ENCODE data around the gene MAP3K2. TPM values are rescaled to one million over a fixed set of nuclear protein-coding genes. Genes with fewer than 3 reads are reported as not detected.

The MAP3K2 gene
- total and polyA plus RNA-seq, 10 of the 15 experiments (the other 5 are each of a cell fraction or from before 2014, with no cell fraction given), result 2.7 to 39.6 (median 16.1) TPM

- no peak for ATAC-seq
- SMC1A ChIA-PET (ENCODE audit: uncharacterized antibody, unreplicated experiment), result interaction anchor here (1.2 kb wide), 1 partner anchor 106 kb away, joined by 4 read pairs; no protein-coding TSS in a partner anchor
- POLR2A ChIA-PET, result no interaction called here
- H3K36me3 ChIP-seq (ENCODE audit: control insufficient read depth in 2 of 2, insufficient read depth in 2 of 2, low read length in 1 of 2), result no peaks in the 10 kb centered on the region
- H3K79me2 ChIP-seq (ENCODE audit: control insufficient read depth, insufficient read depth, low read length), result no peaks in the 10 kb centered on the region
- no peak overlapping the region for H3K27ac ChIP-seq (ENCODE audit: control insufficient read depth, insufficient read depth)
- in situ Hi-C loops (cut with MboI) (no loop called here), intact Hi-C loops (cut with micrococcal nuclease; ENCODE audit: unreplicated experiment) (no loop called here)
- peaks cover 19% of the 10 kb centered on the region for H3K4me1 ChIP-seq (ENCODE audit: control insufficient read depth, insufficient read depth, low read length)
- no TSS peak for BruUV-seq (replicated peaks)
- no peaks in the 10 kb centered on the region for H3K27me3 ChIP-seq (replicated peaks in 1 of 2; ENCODE audit: control insufficient read depth in 2 of 2, insufficient read depth in 2 of 2, low read length in 1 of 2)
- 99% methylated on average over 9 of the region's 9 CpGs for WGBS (ENCODE audit: insufficient coverage, insufficient replicate concordance, low lambda C conversion rate, missing lambda C conversion rate)
- CTCF ChIA-PET, result interaction anchor here (0.8 kb wide), 1 partner anchor 72 kb away, joined by 4 read pairs; no protein-coding TSS in a partner anchor
- TF ChIP-seq RUNX3 (IDR thresholded peaks at IDR 0.05; ENCODE audit: low read length), result no peak
- TF ChIP-seq NR2F1 (conservative IDR thresholded peaks at IDR 0.05), result no peak
- TF ChIP-seq EGR1 (IDR thresholded peaks at IDR 0.05; ENCODE audit: borderline replicate concordance in 1 of 2, low read depth in 2 of 2, low read length in 2 of 2), result no peak
- no peak for TF ChIP-seq NKRF (conservative IDR thresholded peaks at IDR 0.05)
- H3K9me3 ChIP-seq (replicated peaks; ENCODE audit: control insufficient read depth, insufficient read depth, low read length), result no peaks in the 10 kb centered on the region
- no peaks in the 10 kb centered on the region for H4K20me1 ChIP-seq (ENCODE audit: control insufficient read depth, insufficient read depth)
- no peak for FAIRE-seq
- H3K9ac ChIP-seq (ENCODE audit: control insufficient read depth, insufficient read depth, low read length), result no peak overlapping the region
- no peak overlapping the region for H3K4me2 ChIP-seq (ENCODE audit: control insufficient read depth, insufficient read depth)
- no peak overlapping the region for H3K4me3 ChIP-seq
- RAD21 ChIA-PET (ENCODE audit: unreplicated experiment), result no interaction called here
- H2AFZ ChIP-seq (ENCODE audit: control insufficient read depth, low read depth, low read length), result no peak overlapping the region
- DNase-seq (ENCODE audit: low read depth, low spot score), result no peak
These were observed 19.3 kb upstream of the MAP3K2 start for GRCh38 chr2:127407091-127407490.

GRCh38 chr2:127406454-127406853 lies 18.7 kb upstream of the MAP3K2 start:
- Histone ChIP-seq H3K36me3 (ENCODE audit: control insufficient read depth in 2 of 2, insufficient read depth in 2 of 2, low read length in 1 of 2) (no peaks in the 10 kb centered on the region), H3K4me2 (ENCODE audit: control insufficient read depth, insufficient read depth) (no peak overlapping the region), H3K79me2 (ENCODE audit: control insufficient read depth, insufficient read depth, low read length) (no peaks in the 10 kb centered on the region), H2AFZ (ENCODE audit: control insufficient read depth, low read depth, low read length) (no peak overlapping the region), H3K27ac (ENCODE audit: control insufficient read depth, insufficient read depth) (no peak overlapping the region), H3K27me3 (replicated peaks in 1 of 2; ENCODE audit: control insufficient read depth in 2 of 2, insufficient read depth in 2 of 2, low read length in 1 of 2) (no peaks in the 10 kb centered on the region), H3K4me1 (ENCODE audit: control insufficient read depth, insufficient read depth, low read length) (peaks cover 21% of the 10 kb centered on the region), H3K9ac (ENCODE audit: control insufficient read depth, insufficient read depth, low read length) (no peak overlapping the region), H3K4me3 (no peak overlapping the region), H4K20me1 (ENCODE audit: control insufficient read depth, insufficient read depth) (no peaks in the 10 kb centered on the region), H3K9me3 (replicated peaks; ENCODE audit: control insufficient read depth, insufficient read depth, low read length) (no peaks in the 10 kb centered on the region)
- ChIA-PET POLR2A (interaction anchor here (0.6 to 1.8 kb wide), 3 partner anchors 15 to 27 kb away, joined by 3 to 7 read pairs (median 4); no protein-coding TSS in a partner anchor), RAD21 (ENCODE audit: unreplicated experiment) (no interaction called here), SMC1A (ENCODE audit: uncharacterized antibody, unreplicated experiment) (interaction anchor here (1.2 kb wide), 1 partner anchor 105 kb away, joined by 4 read pairs; no protein-coding TSS in a partner anchor), CTCF (no interaction called here)
- intact Hi-C loops (cut with micrococcal nuclease; ENCODE audit: unreplicated experiment), result no loop called here
- in situ Hi-C loops (cut with MboI), result no loop called here
- DNase-seq (ENCODE audit: low read depth, low spot score), result no peak
- FAIRE-seq, result no peak
- BruUV-seq (replicated peaks), result no TSS peak
- no peak for ATAC-seq
- 96% methylated on average over 2 of the region's 2 CpGs for WGBS (ENCODE audit: insufficient coverage, insufficient replicate concordance, low lambda C conversion rate, missing lambda C conversion rate)
- TF ChIP-seq MLLT1 (IDR thresholded peaks at IDR 0.05) (no peak), MYC (IDR thresholded peaks at IDR 0.05; ENCODE audit: insufficient read depth, insufficient read length, insufficient replicate concordance, low read length, severe bottlenecking) (no peak), CUX1 (IDR thresholded peaks at IDR 0.05; ENCODE audit: insufficient replicate concordance, low read depth, low read length) (no peak), ESRRA (IDR thresholded peaks at IDR 0.05; ENCODE audit: low read length) (no peak)
